ENCODE measurements around the gene PFN3.

- TF ChIP-seq CTCF (IDR thresholded peaks at IDR 0.05) = no peak
- no peak for TF ChIP-seq ATF2 (CRISPR knock-in tag; IDR thresholded peaks at IDR 0.05; ENCODE audit: borderline replicate concordance, low read depth)
- no peak for TF ChIP-seq ZNF425 (CRISPR knock-in tag; conservative IDR thresholded peaks at IDR 0.05)
- no peak for TF ChIP-seq RORB (CRISPR knock-in tag; IDR thresholded peaks at IDR 0.05)
- TF ChIP-seq ATF3 (CRISPR knock-in tag; conservative IDR thresholded peaks at IDR 0.05) = no peak
- no peak for TF ChIP-seq ATF1 (CRISPR knock-in tag; IDR thresholded peaks at IDR 0.05)
Observed at GRCh38 chr5:177361418-177362291, 38.8 kb downstream of the PFN3 start.
